Muscle layer of duodenum (tissue), 2 donors: Measurements from ENCODE around the gene MEIS2.

Source experiments
- H3K27ac ChIP-seq: one replicate; pipeline ENCODE4 v1.7.0; 2013; ENCODE audit warnings: mild to moderate bottlenecking, low read length
- H3K27me3 ChIP-seq: one replicate; pipeline ENCODE4 v1.7.0; 2013; ENCODE audit warnings: low read depth, mild to moderate bottlenecking, control low read depth, low read length
- H3K36me3 ChIP-seq, 2 donors: one replicate each; pipeline ENCODE4 v1.7.0; 2013; ENCODE audit warnings: low read length in 2 of 2, control low read depth in 1 of 2, mild to moderate bottlenecking in 1 of 2; ENCODE audit not compliant: insufficient read depth in 2 of 2, control insufficient read depth in 1 of 2
- H3K4me1 ChIP-seq, 2 donors: one replicate each; pipeline ENCODE4 v1.7.0; 2013; ENCODE audit warnings: low read length in 2 of 2, mild to moderate bottlenecking in 2 of 2, control low read depth in 1 of 2, moderate library complexity in 1 of 2; ENCODE audit not compliant: insufficient read depth in 2 of 2, control insufficient read depth in 1 of 2
- H3K4me3 ChIP-seq, 2 donors: one replicate each; pipeline ENCODE4 v1.7.0; 2013; ENCODE audit warnings: low read length in 2 of 2, low read depth in 1 of 2, mild to moderate bottlenecking in 1 of 2
- H3K9me3 ChIP-seq, 2 donors: one replicate each; pipeline ENCODE4 v1.7.0; 2013; ENCODE audit warnings: low read length in 2 of 2, control low read depth in 1 of 2, mild to moderate bottlenecking in 1 of 2; ENCODE audit not compliant: control insufficient read depth in 1 of 2
- donor health status: healthy.

Gene MEIS2

GRCh38 chr15:37112171-37112570 lies 11.8 kb upstream of the MEIS2 start:
- peak overlapping the region; percentile 93 for H3K27ac ChIP-seq
- H3K4me3 ChIP-seq, result peak overlapping the region in 1 of 2 donors; percentile 63
- no peaks in the 10 kb centered on the region for H3K9me3 ChIP-seq
- peaks cover 12% of the 10 kb centered on the region for H3K27me3 ChIP-seq
- H3K4me1 ChIP-seq, result peaks cover 0 to 10% of the 10 kb centered on the region in 2 donors
- no peaks in the 10 kb centered on the region for H3K36me3 ChIP-seq

- Histone ChIP-seq H3K27ac (peak overlapping the region; percentile 93), H3K27me3 (peaks cover 12% of the 10 kb centered on the region), H3K4me1 (peaks cover 0 to 10% of the 10 kb centered on the region in 2 donors), H3K9me3 (no peaks in the 10 kb centered on the region), H3K4me3 (peak overlapping the region; percentile 63 to 67), H3K36me3 (no peaks in the 10 kb centered on the region)
Observed at GRCh38 chr15:37111427-37111717, 11.0 kb upstream of the MEIS2 start.

DNA sequence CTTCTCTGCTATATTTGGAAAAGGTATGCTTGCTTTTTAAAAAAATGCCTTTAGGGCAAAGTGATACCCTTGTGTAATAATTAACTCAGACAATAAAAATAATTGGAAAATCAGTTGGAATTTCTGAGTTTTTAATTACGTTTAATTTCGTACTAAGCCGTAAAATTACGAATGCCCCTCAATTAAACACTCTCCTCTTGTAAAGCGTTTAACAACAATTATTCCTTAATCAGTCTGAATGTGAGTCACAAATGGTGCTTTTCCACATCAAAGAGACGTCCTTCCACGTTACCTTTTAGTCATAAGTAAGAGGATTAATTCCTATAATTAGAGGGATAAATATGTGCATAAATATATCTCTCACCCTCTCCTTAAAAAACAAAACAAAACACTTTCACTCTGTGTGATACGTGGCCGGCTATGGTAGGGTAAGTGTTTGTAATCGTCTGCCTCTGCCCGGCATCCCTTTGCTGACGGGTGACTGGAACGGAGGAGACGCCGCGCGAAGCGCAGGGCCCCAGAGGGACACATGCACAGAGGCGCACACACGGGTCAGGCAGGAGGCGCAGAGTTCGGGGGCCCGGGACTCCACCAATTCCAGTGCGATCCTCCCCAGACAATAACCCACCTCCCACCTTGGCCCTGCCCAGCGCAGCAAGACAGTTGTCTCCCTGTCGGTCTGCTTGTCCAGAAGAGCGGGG lies 9.7 kb upstream of the MEIS2 start:
- Histone ChIP-seq H3K9me3 (no peaks in the 10 kb centered on the region), H3K27ac (peak overlapping the region; percentile 93), H3K4me3 (peak overlapping the region; percentile 63 to 67), H3K4me1 (peaks cover 0 to 10% of the 10 kb centered on the region in 2 donors), H3K36me3 (no peaks in the 10 kb centered on the region), H3K27me3 (peaks cover 12% of the 10 kb centered on the region)

DNA sequence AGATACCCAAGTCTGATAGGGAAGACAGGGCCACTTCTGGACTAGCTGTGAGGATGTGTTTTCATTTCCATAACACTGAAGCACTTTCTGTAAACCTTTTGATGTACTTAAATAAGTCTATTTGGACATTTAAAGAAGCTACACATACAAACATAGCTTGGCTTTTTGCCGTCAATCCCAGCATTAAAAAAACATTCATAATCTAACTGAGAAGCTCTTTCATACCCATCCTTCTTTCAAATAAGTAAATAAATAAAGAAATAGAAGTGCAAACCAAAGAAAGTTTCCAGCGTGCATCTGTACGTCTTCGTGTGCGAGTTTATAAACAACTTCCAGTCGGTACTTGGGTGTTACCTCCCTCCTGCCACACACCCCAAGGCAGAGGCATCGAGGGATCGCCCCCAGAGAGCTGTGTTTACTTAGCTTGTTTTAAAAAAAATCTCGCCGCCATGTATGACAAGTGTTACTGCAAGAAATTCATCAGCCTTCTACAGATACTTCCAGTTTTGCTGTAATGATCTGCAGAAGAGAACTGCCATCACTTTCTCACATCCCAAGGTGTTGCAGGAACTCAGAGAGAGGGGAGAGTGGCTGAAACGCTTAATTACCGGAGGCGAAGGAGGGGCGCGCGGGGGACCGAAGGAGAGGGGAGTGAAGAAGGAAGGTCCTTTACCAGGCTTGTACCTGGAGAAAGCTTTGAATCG lies 9.0 kb upstream of the MEIS2 start:
- no peaks in the 10 kb centered on the region for H3K36me3 ChIP-seq
- H3K27ac ChIP-seq, result peak overlapping the region; percentile 93

GRCh38 chr15:37108381-37109167 lies 8.2 kb upstream of the MEIS2 start:
- Histone ChIP-seq H3K4me3 (peak overlapping the region; percentile 63 to 67), H3K36me3 (no peaks in the 10 kb centered on the region), H3K9me3 (no peaks in the 10 kb centered on the region), H3K4me1 (peaks cover 0 to 10% of the 10 kb centered on the region in 2 donors), H3K27me3 (peaks cover 12% of the 10 kb centered on the region), H3K27ac (peak overlapping the region; percentile 93)

More for the DNA sequence above, 9.0 kb upstream of the MEIS2 start:
- no peaks in the 10 kb centered on the region for H3K9me3 ChIP-seq
- H3K27me3 ChIP-seq, result peaks cover 12% of the 10 kb centered on the region
- H3K4me3 ChIP-seq, result peak overlapping the region; percentile 63 to 67
- peaks cover 0 to 10% of the 10 kb centered on the region in 2 donors for H3K4me1 ChIP-seq

DNA sequence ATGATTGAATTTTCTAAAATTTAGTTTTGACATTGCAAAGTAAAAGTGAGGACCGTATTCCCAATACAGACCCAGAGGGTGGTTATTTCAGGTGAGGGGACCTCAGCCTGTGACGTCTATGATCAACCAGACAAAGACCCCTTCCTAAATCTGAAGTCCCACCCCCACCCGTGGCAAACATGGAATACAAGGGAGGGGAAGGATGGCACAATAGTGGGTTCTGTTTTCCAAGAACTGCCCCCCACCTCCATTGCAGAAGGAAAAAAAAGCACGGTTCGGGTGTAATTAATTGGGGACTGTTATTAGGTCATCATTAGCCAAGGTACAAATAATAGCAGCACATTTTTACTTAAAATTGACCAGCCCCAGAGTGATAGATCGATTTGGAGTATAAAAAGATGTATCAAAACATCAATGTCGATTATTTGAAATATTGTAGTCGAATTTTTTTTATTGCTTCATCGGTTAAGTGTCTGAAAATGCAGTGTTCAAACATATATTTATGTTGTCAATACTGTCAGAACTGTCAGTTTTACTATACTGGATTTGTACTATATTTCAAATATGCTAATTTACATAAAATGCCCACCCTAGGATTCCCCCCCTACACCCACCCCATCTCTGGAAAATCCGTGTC lies 7.5 kb upstream of the MEIS2 start:
- Histone ChIP-seq H3K9me3 (no peaks in the 10 kb centered on the region), H3K27me3 (peaks cover 12% of the 10 kb centered on the region), H3K4me1 (peaks cover 0 to 10% of the 10 kb centered on the region in 2 donors), H3K36me3 (no peaks in the 10 kb centered on the region), H3K4me3 (peak overlapping the region; percentile 67 to 83), H3K27ac (peak overlapping the region; percentile 93)

GRCh38 chr15:37107071-37107743 lies 6.9 kb upstream of the MEIS2 start:
- H3K27me3 ChIP-seq, result peaks cover 12% of the 10 kb centered on the region
- H3K27ac ChIP-seq, result peak overlapping the region; percentile 93
- no peaks in the 10 kb centered on the region for H3K36me3 ChIP-seq
- H3K9me3 ChIP-seq, result no peaks in the 10 kb centered on the region
- peak overlapping the region; percentile 18 to 83 for H3K4me3 ChIP-seq
- H3K4me1 ChIP-seq, result peaks cover 0 to 10% of the 10 kb centered on the region in 2 donors

GRCh38 chr15:37106490-37107001 lies 6.2 kb upstream of the MEIS2 start:
- peak overlapping the region; percentile 59 for H3K27ac ChIP-seq
- H3K36me3 ChIP-seq, result no peaks in the 10 kb centered on the region
- peaks cover 0 to 3% of the 10 kb centered on the region in 2 donors for H3K4me1 ChIP-seq
- H3K27me3 ChIP-seq, result peaks cover 12% of the 10 kb centered on the region
- H3K9me3 ChIP-seq, result no peaks in the 10 kb centered on the region
- H3K4me3 ChIP-seq, result peak overlapping the region; percentile 48 to 83

GRCh38 chr15:37105889-37106288 lies 5.5 kb upstream of the MEIS2 start:
- H3K4me1 ChIP-seq, result peaks cover 0 to 3% of the 10 kb centered on the region in 2 donors
- H3K4me3 ChIP-seq, result peak overlapping the region; percentile 12 to 83
- H3K27me3 ChIP-seq, result peaks cover 12% of the 10 kb centered on the region

DNA sequence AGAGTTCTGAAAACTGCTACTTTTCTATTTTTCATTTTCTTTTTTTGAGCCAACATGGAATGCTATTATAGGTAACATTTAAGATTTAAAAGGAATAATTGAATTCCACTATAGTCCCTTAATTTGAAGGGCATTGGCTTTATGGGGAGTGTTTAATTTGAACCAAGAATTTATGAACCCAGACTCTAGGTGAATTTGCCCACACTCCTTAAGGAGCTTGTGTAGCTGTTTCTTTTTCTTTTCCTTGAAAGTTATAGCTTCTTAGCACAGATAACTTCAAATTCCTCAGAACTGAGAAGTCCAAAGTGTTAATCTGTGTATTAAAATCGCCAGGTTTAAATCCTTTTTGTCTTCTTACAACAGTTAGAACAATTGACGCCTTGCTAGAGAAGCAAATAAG lies 4.7 kb upstream of the MEIS2 start:
- Histone ChIP-seq H3K4me1 (no peaks in the 10 kb centered on the region), H3K27me3 (peaks cover 5% of the 10 kb centered on the region), H3K27ac (peak overlapping the region; percentile 82), H3K36me3 (no peaks in the 10 kb centered on the region), H3K9me3 (no peaks in the 10 kb centered on the region), H3K4me3 (peak overlapping the region; percentile 38 to 83)

More at GRCh38 chr15:37105889-37106288, 5.5 kb upstream of the MEIS2 start:
- Histone ChIP-seq H3K9me3 (no peaks in the 10 kb centered on the region), H3K27ac (peak overlapping the region; percentile 82), H3K36me3 (no peaks in the 10 kb centered on the region)
